DND-41 (cell line): ENCODE results near the gene CYP2S1.

ENCODE experiments used
- EZH2 ChIP-seq: IDR thresholded peaks from 3 replicates; pipeline ENCODE4 v1.6.1; 2012; ENCODE audit warnings: borderline replicate concordance, low read depth, mild to moderate bottlenecking, moderate library complexity, low read length, inconsistent platforms; ENCODE audit not compliant: severe bottlenecking
- TF ChIP-seq, protein P1 (sequence below): IDR thresholded peaks from 2 replicates; pipeline ENCODE4 v1.5.1; 2012; ENCODE audit warnings: borderline replicate concordance, low read length, moderate library complexity, mild to moderate bottlenecking; ENCODE audit not compliant: poor library complexity, severe bottlenecking; ENCODE audit errors: extremely low read depth

DNA sequence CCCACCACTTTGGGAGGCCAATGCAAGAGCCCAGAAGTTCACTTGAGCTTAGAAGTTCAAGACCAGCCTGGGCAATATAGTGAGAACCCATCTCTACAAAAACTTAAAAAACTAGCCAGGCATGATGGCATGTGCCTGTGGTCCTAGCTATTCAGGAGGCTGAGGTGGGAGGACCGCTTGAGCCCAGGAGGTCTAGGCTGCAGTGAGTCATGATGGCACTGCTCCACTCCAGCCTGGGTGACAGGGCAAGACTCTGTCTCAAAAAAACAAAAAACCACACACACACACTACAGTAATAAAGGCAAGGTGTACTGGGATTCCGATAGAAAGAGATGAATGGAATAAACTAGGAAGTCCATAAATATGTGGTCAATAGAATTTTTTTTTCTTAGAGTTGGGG, 43.2 kb upstream of the CYP2S1 start:
- TF ChIP-seq, protein P1, sequence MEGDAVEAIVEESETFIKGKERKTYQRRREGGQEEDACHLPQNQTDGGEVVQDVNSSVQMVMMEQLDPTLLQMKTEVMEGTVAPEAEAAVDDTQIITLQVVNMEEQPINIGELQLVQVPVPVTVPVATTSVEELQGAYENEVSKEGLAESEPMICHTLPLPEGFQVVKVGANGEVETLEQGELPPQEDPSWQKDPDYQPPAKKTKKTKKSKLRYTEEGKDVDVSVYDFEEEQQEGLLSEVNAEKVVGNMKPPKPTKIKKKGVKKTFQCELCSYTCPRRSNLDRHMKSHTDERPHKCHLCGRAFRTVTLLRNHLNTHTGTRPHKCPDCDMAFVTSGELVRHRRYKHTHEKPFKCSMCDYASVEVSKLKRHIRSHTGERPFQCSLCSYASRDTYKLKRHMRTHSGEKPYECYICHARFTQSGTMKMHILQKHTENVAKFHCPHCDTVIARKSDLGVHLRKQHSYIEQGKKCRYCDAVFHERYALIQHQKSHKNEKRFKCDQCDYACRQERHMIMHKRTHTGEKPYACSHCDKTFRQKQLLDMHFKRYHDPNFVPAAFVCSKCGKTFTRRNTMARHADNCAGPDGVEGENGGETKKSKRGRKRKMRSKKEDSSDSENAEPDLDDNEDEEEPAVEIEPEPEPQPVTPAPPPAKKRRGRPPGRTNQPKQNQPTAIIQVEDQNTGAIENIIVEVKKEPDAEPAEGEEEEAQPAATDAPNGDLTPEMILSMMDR = no peak
- no peak for TF ChIP-seq EZH2
